Chondrocyte (in vitro differentiated cells): Measurements from ENCODE around the gene LRRK1. TPM values are rescaled to one million over a fixed set of nuclear protein-coding genes. Genes with fewer than 3 reads are reported as not detected.

Experiments
- DNase-seq: peaks from one replicate; pipeline ENCODE4 v3.0.0; 2021; ENCODE audit warnings: mixed read lengths, low spot score
- H3K27ac Mint-ChIP-seq: one replicate; pipeline ENCODE4 v1.8.0; 2021; ENCODE audit warnings: mild to moderate bottlenecking, moderate library complexity, mixed read lengths; ENCODE audit not compliant: unreplicated experiment
- H3K27me3 Mint-ChIP-seq: 2 replicates; pipeline ENCODE4 v1.8.0; 2021; ENCODE audit warnings: low read depth, mixed read lengths
- H3K36me3 Mint-ChIP-seq: 2 replicates; pipeline ENCODE4 v1.8.0; 2021; ENCODE audit warnings: low read depth, mixed read lengths
- H3K4me1 Mint-ChIP-seq: 2 replicates; pipeline ENCODE4 v1.8.0; 2021; ENCODE audit warnings: low read depth, mild to moderate bottlenecking, mixed read lengths
- H3K4me3 Mint-ChIP-seq: one replicate; pipeline ENCODE4 v1.8.0; 2021; ENCODE audit warnings: mild to moderate bottlenecking, moderate library complexity, mixed read lengths; ENCODE audit not compliant: unreplicated experiment
- H3K9me3 Mint-ChIP-seq: 2 replicates; pipeline ENCODE4 v1.8.0; 2021; ENCODE audit warnings: low read depth, mixed read lengths
- CTCF ChIP-seq: fragments of 200-600 bp; sonication (generic); IDR thresholded peaks from 2 replicates; pipeline ENCODE4 v1.5.0; 2021; ENCODE audit warnings: antibody characterized with exemption, mild to moderate bottlenecking, moderate library complexity
- total RNA-seq: library from RNA; stranded (reverse); gene quantifications from 3 replicates; pipeline ENCODE4 v1.2.1, GENCODE V29; 2021

Gene LRRK1
- total RNA-seq, 1 donor from 2014 or later: 10.1 TPM

- Mint-ChIP-seq H3K27ac (no peak overlapping the region), H3K4me1 (no peaks in the 10 kb centered on the region), H3K9me3 (peaks cover 15% of the 10 kb centered on the region), H3K4me3 (no peak overlapping the region), H3K36me3 (peaks cover 10% of the 10 kb centered on the region), H3K27me3 (no peaks in the 10 kb centered on the region)
- DNase-seq: no peak
- no peak for TF ChIP-seq CTCF
Measured at GRCh38 chr15:100981086-100981485, 61.9 kb downstream of the LRRK1 start.

GRCh38 chr15:100983221-100983620 lies 64.1 kb downstream of the LRRK1 start:
- Mint-ChIP-seq H3K27me3 (no peaks in the 10 kb centered on the region), H3K36me3 (peaks cover 7% of the 10 kb centered on the region)
- TF ChIP-seq CTCF: no peak

GRCh38 chr15:100985401-100985800 lies 66.2 kb downstream of the LRRK1 start:
- Mint-ChIP-seq H3K27ac (no peak overlapping the region), H3K9me3 (peaks cover under 1% of the 10 kb centered on the region), H3K4me3 (no peak overlapping the region), H3K4me1 (no peaks in the 10 kb centered on the region), H3K27me3 (no peaks in the 10 kb centered on the region), H3K36me3 (peaks cover 6% of the 10 kb centered on the region)
- TF ChIP-seq CTCF: no peak
- DNase-seq: no peak

More at GRCh38 chr15:100983221-100983620, 64.1 kb downstream of the LRRK1 start:
- no peak overlapping the region for H3K4me3 Mint-ChIP-seq
- H3K4me1 Mint-ChIP-seq: no peaks in the 10 kb centered on the region
- no peak for DNase-seq
- H3K27ac Mint-ChIP-seq: no peak overlapping the region
- H3K9me3 Mint-ChIP-seq: peaks cover 7% of the 10 kb centered on the region

GRCh38 chr15:100986158-100986896 lies 67.2 kb downstream of the LRRK1 start:
- Mint-ChIP-seq H3K9me3 (no peaks in the 10 kb centered on the region), H3K4me3 (no peak overlapping the region), H3K27me3 (no peaks in the 10 kb centered on the region), H3K36me3 (peaks cover 6% of the 10 kb centered on the region), H3K4me1 (no peaks in the 10 kb centered on the region), H3K27ac (no peak overlapping the region)
- no peak for DNase-seq
- no peak for TF ChIP-seq CTCF

GRCh38 chr15:100987143-100987542 lies 68.0 kb downstream of the LRRK1 start:
- DNase-seq: no peak

More at GRCh38 chr15:100987143-100987542, 68.0 kb downstream of the LRRK1 start:
- Mint-ChIP-seq H3K4me3 (no peak overlapping the region), H3K4me1 (no peaks in the 10 kb centered on the region), H3K9me3 (no peaks in the 10 kb centered on the region), H3K36me3 (peaks cover 6% of the 10 kb centered on the region), H3K27ac (no peak overlapping the region), H3K27me3 (no peaks in the 10 kb centered on the region)
- TF ChIP-seq CTCF: no peak
